CD14-positive monocyte (primary cell): Measurements from ENCODE around the gene RNU6-9. TPM values are rescaled to one million over a fixed set of nuclear protein-coding genes. Genes with fewer than 3 reads are reported as not detected.

Experiments
- DNase-seq, 3 donors: peaks; one replicate each; pipeline ENCODE4 v3.0.0-alpha.2; 2011 to 2022
- H2AFZ ChIP-seq: 2 replicates; pipeline ENCODE4 v1.6.0; 2012; ENCODE audit warnings: mild to moderate bottlenecking, low read depth, low read length, inconsistent platforms; ENCODE audit not compliant: insufficient read depth, poor library complexity, severe bottlenecking
- H3K27ac ChIP-seq, 2 donors: 1 replicate in 1 of 2; 2 replicates in 1 of 2; pipeline ENCODE4 v1.5.1; 2012 to 2013; ENCODE audit warnings: low read length in 2 of 2, control low read depth in 1 of 2, inconsistent platforms in 1 of 2, low read depth in 1 of 2, mild to moderate bottlenecking in 1 of 2
- H3K27me3 ChIP-seq, 2 donors: one replicate each; pipeline versions ENCODE4 v1.6.0 to v1.6.1; 2011 to 2013; ENCODE audit warnings: low read length in 2 of 2; ENCODE audit not compliant: control insufficient read depth in 2 of 2, insufficient read depth in 2 of 2
- H3K36me3 ChIP-seq, 2 donors: replicated peaks in 1 of 2; 1 replicate in 1 of 2; 2 replicates in 1 of 2; pipeline versions ENCODE4 v1.5.1 to v1.6.1; 2012 to 2013; ENCODE audit warnings: low read length in 2 of 2, control low read depth in 1 of 2, inconsistent platforms in 1 of 2, mild to moderate bottlenecking in 1 of 2; ENCODE audit not compliant: insufficient read depth in 2 of 2, control insufficient read depth in 1 of 2
- H3K4me1 ChIP-seq, 2 donors: 1 replicate in 1 of 2; 2 replicates in 1 of 2; pipeline versions ENCODE4 v1.5.1 to v1.6.1; 2012 to 2013; ENCODE audit warnings: low read length in 2 of 2, control low read depth in 1 of 2, inconsistent platforms in 1 of 2, mild to moderate bottlenecking in 1 of 2, moderate library complexity in 1 of 2; ENCODE audit not compliant: insufficient read depth in 2 of 2, control insufficient read depth in 1 of 2
- H3K4me2 ChIP-seq: replicated peaks from 2 replicates; pipeline ENCODE3; 2012; ENCODE audit warnings: low read length, moderate library complexity, mild to moderate bottlenecking; ENCODE audit not compliant: poor library complexity, severe bottlenecking; ENCODE audit errors: extremely low read depth
- H3K4me3 ChIP-seq, 3 experiments: fragments of 200-600 bp in 1 of 3; sonication (generic) in 1 of 3; replicated peaks in 1 of 3; 1 replicate in 2 of 3; 2 replicates in 1 of 3; pipeline ENCODE4 v1.5.1; 2011 to 2013; ENCODE audit warnings: low read length in 3 of 3, mild to moderate bottlenecking in 3 of 3, control low read depth in 2 of 3, low read depth in 2 of 3, inconsistent platforms in 1 of 3, moderate library complexity in 1 of 3
- H3K79me2 ChIP-seq: 2 replicates; pipeline ENCODE4 v1.6.0; 2012; ENCODE audit warnings: mild to moderate bottlenecking, control low read depth, inconsistent platforms, low read length, moderate library complexity; ENCODE audit not compliant: insufficient read depth
- H3K9ac ChIP-seq: 2 replicates; pipeline ENCODE4 v1.6.0; 2017; ENCODE audit warnings: low read length, mild to moderate bottlenecking; ENCODE audit not compliant: insufficient read depth, poor library complexity, severe bottlenecking
- H3K9me3 ChIP-seq, 2 donors: replicated peaks in 1 of 2; 1 replicate in 1 of 2; 2 replicates in 1 of 2; pipeline versions ENCODE4 v1.5.1 to v1.6.1; 2012 to 2013; ENCODE audit warnings: low read length in 2 of 2, control low read depth in 1 of 2; ENCODE audit not compliant: control insufficient read depth in 1 of 2, insufficient read depth in 1 of 2
- H4K20me1 ChIP-seq: 2 replicates; pipeline ENCODE4 v1.6.0; 2012; ENCODE audit warnings: mild to moderate bottlenecking, low read length, control low read depth, moderate library complexity; ENCODE audit not compliant: insufficient read depth
- H3K27ac Mint-ChIP-seq, 7 donors: one replicate each; pipeline ENCODE4 v1.8.0; 2020; ENCODE audit warnings: mild to moderate bottlenecking in 7 of 7, mixed read lengths in 7 of 7, moderate library complexity in 6 of 7, inconsistent platforms in 2 of 7
- H3K27me3 Mint-ChIP-seq, 3 donors: one replicate each; pipeline ENCODE4 v1.8.0; 2021 to 2022; ENCODE audit warnings: low read depth in 3 of 3, mild to moderate bottlenecking in 3 of 3, mixed read lengths in 3 of 3, moderate library complexity in 3 of 3, inconsistent platforms in 1 of 3
- H3K36me3 Mint-ChIP-seq, 2 donors: one replicate each; pipeline ENCODE4 v1.8.0; 2020; ENCODE audit warnings: mixed read lengths in 2 of 2, inconsistent platforms in 1 of 2, mild to moderate bottlenecking in 1 of 2
- H3K4me1 Mint-ChIP-seq: one replicate; pipeline ENCODE4 v1.8.0; 2020; ENCODE audit warnings: mild to moderate bottlenecking, mixed read lengths
- H3K4me3 Mint-ChIP-seq, 2 donors: one replicate each; pipeline ENCODE4 v1.8.0; 2020; ENCODE audit warnings: mild to moderate bottlenecking in 2 of 2, mixed read lengths in 2 of 2, moderate library complexity in 1 of 2
- H3K9me3 Mint-ChIP-seq, 7 donors: one replicate each; pipeline ENCODE4 v1.8.0; 2020 to 2022; ENCODE audit warnings: mixed read lengths in 7 of 7, mild to moderate bottlenecking in 6 of 7, moderate library complexity in 6 of 7, inconsistent platforms in 2 of 7
- WGBS: methylation state at CpG from one replicate; pipeline ENCODE4 v1.1.5; 2013; ENCODE audit warnings: missing lambda C conversion rate; ENCODE audit not compliant: insufficient coverage; 5-methylcytosine and 5-hydroxymethylcytosine counted together
- intact Hi-C, 2 donors: fragments of 100-400 bp; cut with micrococcal nuclease; formaldehyde crosslinking; loops; one replicate each; pipeline versions ENCODE4 v1.15.0 to v1.15.1; 2023
- polyA plus RNA-seq, 3 donors: library from polyadenylated mRNA; depleted of rRNA in 1 of 3; unstranded in 2 of 3; stranded (reverse) in 1 of 3; fragments of 300-500 nt in 2 of 3; fragments of >200 nt in 1 of 3; fragmentation: Illumina TruSeq in 2 of 3; gene quantifications; 1 replicate in 2 of 3; 2 replicates in 1 of 3; pipeline ENCODE4 v1.2.3, GENCODE V29; 2012 to 2021
- TF ChIP-seq, protein P1 (sequence below): fragments of 200-600 bp; IDR thresholded peaks from one replicate; pipeline ENCODE4 v1.8.0; 2022; ENCODE audit warnings: antibody characterized with exemption, mild to moderate bottlenecking

RNU6-9 gene
- polyA plus RNA-seq, 3 donors, result not detected

DNA sequence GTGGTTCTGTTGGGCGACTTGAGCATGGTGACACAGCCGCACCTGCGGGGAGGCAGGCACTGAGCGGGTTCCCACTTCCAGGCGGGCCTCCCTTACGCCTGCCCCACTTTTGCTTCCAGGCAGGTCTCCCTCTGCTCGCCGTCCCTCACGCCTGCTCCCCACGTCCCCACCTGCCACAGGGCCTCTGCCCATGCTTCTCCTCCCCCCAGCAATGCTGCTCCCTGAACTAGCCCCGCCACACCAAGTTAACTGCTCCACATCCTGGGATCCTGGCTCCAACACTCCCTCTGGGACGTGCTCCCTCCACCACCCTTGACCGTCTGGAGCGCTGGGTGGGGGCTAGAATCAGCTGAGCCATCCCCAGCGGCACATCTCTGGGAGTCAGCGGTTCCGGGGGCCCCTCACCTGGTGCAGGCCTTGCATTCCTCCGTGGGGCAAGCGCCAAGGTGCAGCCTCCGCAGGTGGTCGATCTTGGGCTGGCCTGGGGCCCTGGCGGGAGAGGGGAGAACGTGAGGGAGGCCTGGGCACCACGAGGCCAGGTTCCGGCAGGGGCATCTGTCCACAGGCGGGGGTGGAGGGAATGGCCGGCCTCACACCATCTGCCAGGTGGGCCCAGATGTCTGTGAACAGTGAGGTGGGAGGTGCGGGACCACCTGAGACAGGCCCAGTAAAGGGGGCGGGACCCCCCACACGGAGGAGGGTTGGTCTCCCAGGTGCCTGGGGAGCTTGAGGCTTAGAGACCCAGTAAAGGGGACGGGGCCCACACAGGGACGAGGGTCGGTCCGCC, 24.6 kb upstream of the RNU6-9 start:
- intact Hi-C loops, result loop anchor here in 1 of 2 donors (10.0 kb wide), 1 partner anchor 376 kb away; the partner anchor contains the start of genes ATP5F1D and MIDN
- Histone ChIP-seq H4K20me1 (peaks cover 63% of the 10 kb centered on the region), H3K4me3 (no peak overlapping the region), H3K9ac (no peak overlapping the region), H3K79me2 (no peaks in the 10 kb centered on the region), H3K27me3 (peaks cover 0 to 11% of the 10 kb centered on the region in 2 donors), H3K4me1 (peaks cover 14 to 16% of the 10 kb centered on the region in 2 donors), H2AFZ (no peak overlapping the region), H3K4me2 (no peak overlapping the region), H3K27ac (no peak overlapping the region), H3K9me3 (no peaks in the 10 kb centered on the region), H3K36me3 (peaks cover 10 to 18% of the 10 kb centered on the region in 2 donors)
- TF ChIP-seq, protein P1, sequence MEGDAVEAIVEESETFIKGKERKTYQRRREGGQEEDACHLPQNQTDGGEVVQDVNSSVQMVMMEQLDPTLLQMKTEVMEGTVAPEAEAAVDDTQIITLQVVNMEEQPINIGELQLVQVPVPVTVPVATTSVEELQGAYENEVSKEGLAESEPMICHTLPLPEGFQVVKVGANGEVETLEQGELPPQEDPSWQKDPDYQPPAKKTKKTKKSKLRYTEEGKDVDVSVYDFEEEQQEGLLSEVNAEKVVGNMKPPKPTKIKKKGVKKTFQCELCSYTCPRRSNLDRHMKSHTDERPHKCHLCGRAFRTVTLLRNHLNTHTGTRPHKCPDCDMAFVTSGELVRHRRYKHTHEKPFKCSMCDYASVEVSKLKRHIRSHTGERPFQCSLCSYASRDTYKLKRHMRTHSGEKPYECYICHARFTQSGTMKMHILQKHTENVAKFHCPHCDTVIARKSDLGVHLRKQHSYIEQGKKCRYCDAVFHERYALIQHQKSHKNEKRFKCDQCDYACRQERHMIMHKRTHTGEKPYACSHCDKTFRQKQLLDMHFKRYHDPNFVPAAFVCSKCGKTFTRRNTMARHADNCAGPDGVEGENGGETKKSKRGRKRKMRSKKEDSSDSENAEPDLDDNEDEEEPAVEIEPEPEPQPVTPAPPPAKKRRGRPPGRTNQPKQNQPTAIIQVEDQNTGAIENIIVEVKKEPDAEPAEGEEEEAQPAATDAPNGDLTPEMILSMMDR, result no peak
- peaks cover 0 to 5% (median 2%) of the 10 kb centered on the region in 3 donors for H3K27me3 Mint-ChIP-seq
- H3K9me3 Mint-ChIP-seq, result peaks cover 0 to 1% (median 0%) of the 10 kb centered on the region in 7 donors
- 95% methylated on average over 28 of the region's 34 CpGs for WGBS
- DNase-seq, result no peak
- H3K27ac Mint-ChIP-seq, result no peak overlapping the region
- peaks cover 29 to 44% of the 10 kb centered on the region in 2 donors for H3K36me3 Mint-ChIP-seq
- peaks cover 11% of the 10 kb centered on the region for H3K4me1 Mint-ChIP-seq
- no peak overlapping the region for H3K4me3 Mint-ChIP-seq

DNA sequence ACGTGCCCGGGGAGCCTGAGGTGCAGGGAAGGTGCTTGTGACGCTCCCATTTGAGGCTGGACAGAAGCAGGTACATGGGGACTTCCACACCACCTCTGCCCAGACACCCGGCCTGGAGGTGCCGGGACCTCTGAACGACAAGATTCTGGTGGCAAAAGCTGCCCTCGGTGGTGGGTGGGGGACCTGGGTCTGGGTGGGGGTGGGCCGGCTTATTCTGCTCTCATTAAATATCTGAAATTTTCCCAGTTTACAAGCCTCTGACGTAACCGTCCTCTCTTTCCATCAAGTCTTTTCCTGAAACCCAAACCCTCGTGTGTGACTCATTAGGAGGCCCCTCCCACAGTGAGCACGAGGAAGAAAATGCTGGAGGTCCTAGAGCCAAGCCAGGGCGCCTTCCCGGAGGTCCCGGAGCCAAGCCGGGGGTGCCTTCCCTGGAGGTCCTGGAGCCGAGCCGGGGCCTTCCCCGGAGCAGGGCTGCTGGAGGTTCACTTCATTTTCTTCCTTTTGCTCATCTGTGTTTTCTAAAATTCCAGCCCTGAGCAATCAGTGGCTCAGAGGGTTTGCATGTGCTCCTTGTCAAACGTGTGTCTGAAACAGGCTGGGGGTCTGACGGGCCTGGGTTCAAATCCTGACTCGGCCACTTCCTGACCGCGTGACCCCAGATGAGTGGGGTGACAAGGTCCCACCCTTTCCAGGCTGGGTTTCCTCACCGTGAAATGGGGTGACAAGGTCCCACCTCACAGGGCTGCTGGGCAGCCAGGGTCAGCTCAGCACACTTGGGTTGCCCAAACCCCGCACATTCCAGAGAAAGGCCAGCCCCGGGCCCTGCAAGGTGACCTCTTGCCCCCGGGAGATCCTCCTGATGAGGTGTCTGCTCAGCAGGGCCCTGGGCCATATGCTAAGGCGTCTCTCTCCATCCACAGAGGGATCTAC, 23.8 kb upstream of the RNU6-9 start:
- TF ChIP-seq, protein P1, result no peak
- peak overlapping the region in 1 of 7 donors; percentile 23 for H3K27ac Mint-ChIP-seq
- Histone ChIP-seq H3K9me3 (no peaks in the 10 kb centered on the region), H3K27me3 (peaks cover 0 to 11% of the 10 kb centered on the region in 2 donors), H3K4me3 (no peak overlapping the region), H3K27ac (no peak overlapping the region), H3K4me1 (peaks cover 8 to 10% of the 10 kb centered on the region in 2 donors), H2AFZ (no peak overlapping the region), H3K36me3 (peaks cover 10 to 20% of the 10 kb centered on the region in 2 donors), H3K4me2 (no peak overlapping the region), H4K20me1 (peaks cover 56% of the 10 kb centered on the region), H3K9ac (no peak overlapping the region), H3K79me2 (no peaks in the 10 kb centered on the region)
- H3K4me1 Mint-ChIP-seq, result peaks cover 6% of the 10 kb centered on the region
- H3K4me3 Mint-ChIP-seq, result no peak overlapping the region
- peaks cover 0 to 5% (median 2%) of the 10 kb centered on the region in 3 donors for H3K27me3 Mint-ChIP-seq
- no peaks in the 10 kb centered on the region for H3K9me3 Mint-ChIP-seq
- intact Hi-C loops, result loop anchor here in 1 of 2 donors (10.0 kb wide), 1 partner anchor 375 kb away; the partner anchor contains the start of genes ATP5F1D and MIDN
- peaks cover 29 to 50% of the 10 kb centered on the region in 2 donors for H3K36me3 Mint-ChIP-seq
- 72% methylated on average over 20 of the region's 29 CpGs for WGBS
- DNase-seq, result peak in 1 of 3 donors; percentile 48
